Esophagus squamous epithelium (tissue), 4 donors: ENCODE data around the gene PLP2.

ENCODE experiments used
- POLR2A ChIP-seq, 4 donors: fragments of 450-650 bp; IDR thresholded peaks; one replicate each; pipeline ENCODE4 v1.6.1; 2017; ENCODE audit warnings: antibody characterized with exemption in 4 of 4, mild to moderate bottlenecking in 4 of 4, moderate library complexity in 3 of 4
- TF ChIP-seq, protein P1 (sequence below), 6 experiments: fragments of 450-650 bp in 4 of 6; fragments of 200-600 bp in 2 of 6; sonication (generic) in 2 of 6; IDR thresholded peaks; one replicate each; pipeline ENCODE4 v1.5.1; 2016 to 2019; ENCODE audit warnings: antibody characterized with exemption in 6 of 6, mild to moderate bottlenecking in 4 of 6, moderate library complexity in 4 of 6

GRCh38 chrX:49214996-49215526 lies 43.4 kb downstream of the PLP2 start:
- no peak for TF ChIP-seq POLR2A (IDR thresholded peaks at IDR 0.05)
- TF ChIP-seq, protein P1, sequence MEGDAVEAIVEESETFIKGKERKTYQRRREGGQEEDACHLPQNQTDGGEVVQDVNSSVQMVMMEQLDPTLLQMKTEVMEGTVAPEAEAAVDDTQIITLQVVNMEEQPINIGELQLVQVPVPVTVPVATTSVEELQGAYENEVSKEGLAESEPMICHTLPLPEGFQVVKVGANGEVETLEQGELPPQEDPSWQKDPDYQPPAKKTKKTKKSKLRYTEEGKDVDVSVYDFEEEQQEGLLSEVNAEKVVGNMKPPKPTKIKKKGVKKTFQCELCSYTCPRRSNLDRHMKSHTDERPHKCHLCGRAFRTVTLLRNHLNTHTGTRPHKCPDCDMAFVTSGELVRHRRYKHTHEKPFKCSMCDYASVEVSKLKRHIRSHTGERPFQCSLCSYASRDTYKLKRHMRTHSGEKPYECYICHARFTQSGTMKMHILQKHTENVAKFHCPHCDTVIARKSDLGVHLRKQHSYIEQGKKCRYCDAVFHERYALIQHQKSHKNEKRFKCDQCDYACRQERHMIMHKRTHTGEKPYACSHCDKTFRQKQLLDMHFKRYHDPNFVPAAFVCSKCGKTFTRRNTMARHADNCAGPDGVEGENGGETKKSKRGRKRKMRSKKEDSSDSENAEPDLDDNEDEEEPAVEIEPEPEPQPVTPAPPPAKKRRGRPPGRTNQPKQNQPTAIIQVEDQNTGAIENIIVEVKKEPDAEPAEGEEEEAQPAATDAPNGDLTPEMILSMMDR (IDR thresholded peaks at IDR 0.05), result no peak
